Stimulated activated naive CD4-positive, alpha-beta T cell treated with Interleukin-2 at 50 U/mL for 16 hours (primary cell): ENCODE results near the gene PPARG.
"Not testable (repeated sequence)": the region's sequence is repeated elsewhere in the genome, so short reads cannot be mapped to it uniquely, and the experiment has no call there.

Experiments
- DNase-seq: peaks from one replicate; lab custom pipeline; 2025; lab: John Stamatoyannopoulos, UW

Gene PPARG

DNA sequence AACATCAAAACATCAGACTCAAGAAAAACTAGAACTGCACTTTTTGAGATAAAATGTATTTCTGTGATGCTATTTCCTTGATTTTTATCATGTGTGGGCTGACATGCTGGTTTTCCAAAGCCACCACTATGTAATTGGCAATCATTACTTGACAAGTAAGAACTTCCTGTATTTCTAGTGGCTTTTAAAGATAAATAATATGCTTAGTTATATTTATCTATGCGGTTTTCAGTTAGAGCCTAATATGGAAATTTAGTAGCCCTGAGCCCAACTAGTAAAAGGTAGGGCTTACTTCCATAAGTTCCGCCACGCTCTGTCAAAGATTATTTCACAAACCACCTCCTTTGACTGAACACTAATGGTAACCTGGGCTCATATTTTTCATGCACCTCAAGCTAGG, 91.6 kb downstream of the PPARG start:
- DNase-seq = no peak

DNA sequence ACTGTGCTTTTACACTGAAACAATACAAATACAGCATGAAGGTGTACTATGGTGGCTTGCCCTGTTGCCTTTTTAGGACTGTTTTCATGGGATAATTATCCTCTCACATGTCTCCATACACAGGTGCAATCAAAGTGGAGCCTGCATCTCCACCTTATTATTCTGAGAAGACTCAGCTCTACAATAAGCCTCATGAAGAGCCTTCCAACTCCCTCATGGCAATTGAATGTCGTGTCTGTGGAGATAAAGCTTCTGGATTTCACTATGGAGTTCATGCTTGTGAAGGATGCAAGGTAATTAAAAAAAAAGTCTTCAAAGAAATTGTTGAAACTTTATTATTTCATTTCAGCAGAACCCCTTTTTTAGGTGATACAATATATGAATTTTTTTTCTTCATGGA, 92.3 kb downstream of the PPARG start:
- DNase-seq = no peak

DNA sequence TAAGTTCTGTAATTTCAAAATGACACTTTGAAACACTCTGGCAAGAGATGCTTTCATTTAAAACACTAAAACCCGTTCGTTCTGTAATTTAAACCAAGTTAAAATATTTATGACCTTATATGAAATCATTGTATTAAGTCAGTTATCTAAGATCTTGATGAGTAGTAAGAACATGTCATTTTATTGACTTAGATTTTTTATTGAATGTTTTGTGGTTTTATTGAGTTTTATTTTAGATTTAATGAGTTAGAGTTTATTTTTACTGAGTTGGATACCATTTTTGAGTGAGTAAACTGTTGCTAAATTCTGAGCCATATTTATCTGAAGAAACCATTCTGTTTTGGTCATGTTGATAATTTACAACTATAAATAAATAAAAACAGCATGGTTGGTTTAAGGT, 94.3 kb downstream of the PPARG start:
- no peak for DNase-seq

DNA sequence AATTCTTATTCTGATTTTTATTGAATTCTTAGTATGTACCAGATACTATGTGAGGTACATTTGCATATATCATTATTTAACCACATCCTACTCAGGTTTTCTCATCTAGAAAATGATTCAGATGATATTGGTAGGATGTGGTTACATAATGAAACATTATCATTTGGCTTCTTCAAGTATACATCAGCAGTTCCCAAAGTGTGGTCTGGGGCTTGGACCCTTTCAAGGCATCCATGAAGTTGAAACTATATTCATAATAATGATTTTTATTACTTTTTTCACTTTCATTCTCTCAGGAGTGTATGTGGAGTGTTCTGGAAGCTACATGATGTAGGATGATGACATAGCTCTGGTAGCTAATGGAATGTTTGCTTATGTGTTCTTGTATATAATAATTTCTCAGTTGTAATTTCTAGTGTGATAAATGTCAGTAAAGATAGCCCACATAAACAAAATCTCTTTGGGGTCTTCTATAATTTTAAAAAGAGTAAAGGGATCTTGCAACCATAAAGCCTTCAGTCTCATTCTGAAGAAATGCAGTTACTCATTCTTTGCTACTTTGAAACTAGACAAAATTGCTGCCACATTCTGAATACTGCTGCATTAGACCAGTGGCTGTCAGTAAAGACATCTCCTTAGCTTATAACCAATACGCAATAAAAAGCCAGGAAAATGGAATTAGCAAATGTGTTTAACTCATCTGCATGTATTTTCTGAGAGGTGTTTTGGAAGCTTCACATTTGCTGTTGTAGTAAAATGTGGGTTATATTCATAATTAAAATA, 95.8 kb downstream of the PPARG start:
- DNase-seq = no peak

DNA sequence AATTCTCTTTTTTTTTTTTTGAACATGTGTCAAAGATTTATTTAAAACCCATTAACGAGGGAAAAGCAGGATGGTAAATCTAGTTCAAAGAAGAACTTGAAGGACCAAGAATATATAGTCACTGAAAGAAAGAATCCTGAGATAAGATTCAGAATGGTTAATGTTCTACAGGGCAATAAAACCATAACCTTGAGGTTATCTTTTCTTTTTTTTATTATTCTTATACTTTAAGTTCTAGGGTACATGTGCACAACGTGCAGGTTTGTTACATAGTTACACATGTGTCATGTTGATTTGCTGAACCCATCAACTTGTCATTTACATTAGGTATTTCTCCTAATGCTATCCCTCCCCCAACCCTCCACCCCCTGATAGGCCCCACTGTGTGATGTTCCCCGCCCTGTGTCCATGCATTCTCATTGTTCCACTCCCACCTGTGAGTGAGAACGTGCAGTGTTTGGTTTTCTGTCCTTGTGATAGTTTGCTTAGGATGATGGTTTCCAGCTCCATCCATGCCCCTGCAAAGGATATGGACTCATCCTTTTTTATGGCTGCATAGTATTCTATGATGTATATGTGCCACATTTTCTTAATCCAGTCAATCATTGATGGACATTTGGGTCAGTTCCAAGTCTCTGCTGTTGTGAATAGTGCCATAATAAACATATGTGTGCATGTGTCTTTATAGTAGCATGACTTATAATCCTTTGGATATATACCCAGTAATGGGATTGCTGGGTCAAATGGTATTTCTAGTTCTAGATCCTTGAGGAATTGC, 97.8 kb downstream of the PPARG start:
- DNase-seq = not testable (repeated sequence)

DNA sequence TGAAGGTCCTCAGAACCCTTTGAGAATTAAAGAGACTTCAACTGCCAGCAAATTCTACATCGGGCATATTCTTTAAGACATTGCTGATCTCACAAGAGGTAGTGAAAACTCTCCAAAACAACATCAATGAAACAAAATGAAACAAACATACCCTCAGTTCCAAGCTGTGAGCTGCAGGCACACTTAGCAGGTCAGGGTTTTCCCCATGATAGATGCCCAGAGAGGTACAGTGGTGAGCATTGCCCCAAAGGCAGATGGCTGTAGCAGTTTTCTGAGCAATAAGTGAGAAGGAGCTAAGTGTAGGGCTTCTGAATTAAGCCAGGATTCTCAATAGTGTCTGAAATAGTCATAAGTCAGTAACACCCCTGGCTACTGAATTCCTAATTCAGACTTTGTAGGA, 99.3 kb downstream of the PPARG start:
- DNase-seq = no peak

DNA sequence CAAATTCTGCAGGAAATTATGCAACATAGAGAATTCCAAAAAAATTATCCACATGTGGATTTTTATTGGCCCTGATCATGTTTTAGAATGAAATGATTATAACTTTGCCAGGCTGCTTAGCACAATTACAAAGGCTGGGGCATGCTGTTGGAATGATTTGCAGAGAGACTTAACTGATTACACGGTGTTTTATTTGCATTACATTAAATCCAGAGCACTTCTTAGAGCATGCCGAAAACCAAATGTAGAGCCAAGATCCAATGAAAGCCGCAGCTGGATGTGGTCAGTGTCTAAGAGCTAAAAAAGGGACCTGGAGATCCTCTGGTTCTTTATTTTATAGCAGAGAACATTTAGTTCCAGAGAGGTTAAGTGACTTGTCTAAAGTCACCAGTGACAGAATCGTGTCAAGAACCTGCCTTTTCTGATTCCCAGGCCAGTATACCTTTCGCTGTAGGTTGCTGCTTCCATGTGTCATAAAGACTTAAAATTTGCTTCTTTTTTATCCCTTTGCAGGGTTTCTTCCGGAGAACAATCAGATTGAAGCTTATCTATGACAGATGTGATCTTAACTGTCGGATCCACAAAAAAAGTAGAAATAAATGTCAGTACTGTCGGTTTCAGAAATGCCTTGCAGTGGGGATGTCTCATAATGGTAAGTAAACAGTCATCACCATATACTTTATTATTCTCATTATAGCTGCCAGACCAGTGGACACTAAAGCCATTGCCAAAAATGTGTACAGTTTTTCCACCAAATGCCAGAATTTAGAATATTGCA, 103.4 kb downstream of the PPARG start:
- no peak for DNase-seq

DNA sequence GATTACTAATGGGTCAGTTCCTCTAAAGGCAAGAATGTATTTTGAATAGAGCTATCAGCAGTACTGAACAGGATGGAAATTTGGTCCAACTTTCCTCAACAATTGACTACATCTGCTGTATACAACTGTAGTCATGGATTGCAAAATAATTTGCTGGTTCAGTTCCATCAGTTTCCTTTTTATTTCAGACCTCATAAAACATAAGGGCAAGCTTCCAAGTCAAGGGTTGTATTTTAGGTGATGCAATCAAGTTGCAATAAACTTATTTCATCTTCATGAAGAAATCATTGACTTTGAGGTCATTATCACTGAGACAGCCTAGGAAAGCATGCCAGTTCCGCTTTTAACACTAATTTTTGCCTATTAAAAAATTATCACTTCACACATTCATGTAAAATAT, 105.0 kb downstream of the PPARG start:
- DNase-seq = no peak

DNA sequence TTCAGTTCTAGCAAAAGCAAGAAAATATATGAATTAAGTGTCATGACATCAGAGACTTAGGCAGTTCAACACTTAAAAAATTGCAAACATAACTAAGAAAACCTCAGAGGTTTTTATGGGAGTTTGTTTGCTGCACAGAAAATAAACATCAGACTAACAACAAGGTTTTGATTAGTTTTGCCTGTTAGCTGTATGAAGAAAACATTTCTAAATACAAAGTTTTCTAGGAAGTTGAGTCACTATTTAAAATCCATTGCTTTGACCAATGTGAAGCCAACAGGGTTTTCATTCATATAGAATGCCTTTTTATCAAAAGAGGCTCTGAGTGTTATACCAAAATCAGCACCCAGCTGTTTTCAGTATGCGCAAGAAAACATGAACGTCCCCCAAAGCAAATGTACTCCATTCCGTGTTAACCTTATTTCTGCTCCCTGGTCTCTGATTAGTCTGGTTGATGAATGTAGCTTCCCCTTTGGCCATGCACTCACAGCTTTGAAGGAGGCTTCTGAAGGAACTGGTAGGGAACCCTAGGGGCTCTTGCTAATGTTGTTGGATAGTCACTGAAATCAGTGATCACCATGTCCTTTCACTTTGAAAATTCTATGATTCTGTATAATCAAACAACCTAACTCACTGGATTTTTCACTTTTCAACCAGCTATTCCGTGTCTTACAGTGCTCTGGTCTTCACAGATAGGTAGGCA, 105.8 kb downstream of the PPARG start:
- DNase-seq = no peak

DNA sequence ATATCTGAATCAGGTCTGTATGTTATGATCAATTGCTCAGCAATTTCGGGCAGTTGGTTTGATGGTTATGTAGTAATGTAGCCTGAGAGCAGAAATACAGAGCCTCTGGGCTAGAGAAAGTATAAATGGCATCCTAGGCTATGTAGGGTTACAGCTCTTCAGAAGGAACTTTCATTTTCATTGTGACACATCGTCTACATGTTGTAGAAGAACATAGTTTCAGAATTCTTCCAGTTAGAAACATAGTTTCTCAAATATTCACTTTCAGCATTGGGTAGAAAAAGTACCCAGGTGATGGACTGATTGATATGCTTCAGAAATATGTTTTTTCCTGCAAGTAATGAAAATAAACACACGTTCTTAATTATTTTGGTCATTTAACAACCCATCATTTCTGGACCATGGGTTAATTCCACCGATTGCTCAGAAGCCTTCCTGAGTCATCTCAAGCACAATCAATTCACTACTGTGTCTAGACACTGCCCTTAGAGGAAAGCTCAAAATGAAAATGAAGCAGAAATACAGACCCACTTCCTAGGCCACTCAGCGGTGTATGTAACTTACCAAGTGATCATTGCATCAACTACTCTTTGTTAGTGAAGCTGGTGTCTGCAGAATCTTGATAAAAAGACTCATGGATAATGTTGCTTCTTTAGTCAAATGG, 106.6 kb downstream of the PPARG start:
- DNase-seq = no peak

DNA sequence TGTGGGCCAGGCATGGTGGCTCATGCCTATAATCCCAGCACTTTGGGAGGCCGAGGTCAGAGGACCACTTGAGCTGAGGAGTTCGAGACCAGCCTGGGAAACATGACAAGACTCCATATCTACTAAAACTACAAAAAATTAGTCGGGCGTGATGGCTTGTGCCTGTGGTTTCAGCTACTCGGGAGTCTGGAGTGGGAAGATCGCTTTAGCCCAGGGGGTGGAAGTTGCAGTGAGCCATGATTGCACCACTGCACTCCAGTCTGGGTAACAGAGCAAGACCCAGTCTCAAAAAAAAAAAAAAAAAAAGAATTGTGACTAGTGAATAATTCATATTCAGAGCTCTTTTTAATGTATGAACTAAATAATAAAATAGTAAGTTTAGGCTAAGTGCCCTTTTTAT, 107.6 kb downstream of the PPARG start:
- no peak for DNase-seq

DNA sequence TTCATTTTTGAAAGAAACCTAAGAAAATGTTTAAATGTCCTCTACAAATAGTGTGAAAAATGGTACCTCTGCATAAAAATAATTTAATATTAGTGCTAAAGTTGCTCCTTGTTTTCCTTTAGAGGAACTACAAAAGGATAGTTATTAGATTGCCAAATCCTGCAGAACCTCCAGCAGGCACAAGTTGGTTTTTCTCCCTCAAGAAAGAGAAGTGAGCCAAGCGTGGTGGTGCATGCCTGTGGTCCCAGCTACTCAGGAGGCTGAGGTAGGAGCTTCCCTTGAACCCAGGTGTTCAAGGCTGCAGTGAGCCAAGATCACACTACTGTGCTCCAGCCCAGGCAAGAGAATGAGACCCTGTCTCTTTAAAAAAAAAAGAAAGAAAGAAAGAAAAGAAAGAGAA, 110.4 kb downstream of the PPARG start:
- no peak for DNase-seq

DNA sequence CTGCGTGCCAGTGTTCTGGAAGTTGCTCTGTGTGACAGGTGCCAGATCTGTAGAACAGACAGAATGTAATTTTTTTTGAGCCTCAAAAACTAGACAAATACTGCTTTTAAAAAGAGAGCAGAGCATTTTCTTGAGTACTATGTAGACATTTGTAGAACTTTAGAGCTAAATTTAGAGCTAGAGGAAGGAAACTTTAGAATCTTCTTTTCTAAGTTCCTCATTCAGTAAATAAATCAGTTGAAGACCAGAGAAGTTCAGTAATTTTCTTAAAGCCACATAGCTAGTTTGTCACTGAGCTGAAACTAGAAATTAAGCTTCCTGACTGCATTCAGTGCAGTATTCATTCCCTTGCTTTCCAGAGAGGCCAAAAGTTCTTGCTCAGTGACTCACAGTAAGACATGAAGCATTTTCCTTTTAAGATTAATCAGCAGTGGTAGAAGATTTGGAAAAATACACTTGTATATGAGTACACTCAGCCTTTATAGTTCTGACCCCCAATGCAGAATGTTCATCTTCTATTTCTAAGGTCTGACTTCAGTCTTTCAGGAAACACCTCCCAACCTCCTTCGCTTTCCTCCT, 111.8 kb downstream of the PPARG start:
- no peak for DNase-seq

DNA sequence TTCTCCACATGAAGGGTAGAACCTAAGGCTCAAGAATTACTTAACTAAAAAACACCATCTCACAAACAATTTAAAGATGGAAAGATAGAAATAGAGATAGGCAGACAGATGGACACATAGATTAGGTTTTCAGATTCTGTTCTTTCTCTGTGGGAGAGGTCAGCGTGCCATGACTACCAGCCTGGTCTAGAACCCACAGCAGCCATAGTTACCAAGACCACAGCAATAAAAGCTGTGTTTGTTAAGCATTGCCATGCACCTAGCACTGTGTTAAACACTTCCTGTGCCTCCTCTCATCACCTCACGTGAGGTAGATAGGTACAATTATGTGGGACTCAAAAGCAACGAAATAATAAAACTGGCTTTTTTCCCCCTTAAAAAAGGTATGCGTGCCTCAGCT, 112.3 kb downstream of the PPARG start:
- no peak for DNase-seq

DNA sequence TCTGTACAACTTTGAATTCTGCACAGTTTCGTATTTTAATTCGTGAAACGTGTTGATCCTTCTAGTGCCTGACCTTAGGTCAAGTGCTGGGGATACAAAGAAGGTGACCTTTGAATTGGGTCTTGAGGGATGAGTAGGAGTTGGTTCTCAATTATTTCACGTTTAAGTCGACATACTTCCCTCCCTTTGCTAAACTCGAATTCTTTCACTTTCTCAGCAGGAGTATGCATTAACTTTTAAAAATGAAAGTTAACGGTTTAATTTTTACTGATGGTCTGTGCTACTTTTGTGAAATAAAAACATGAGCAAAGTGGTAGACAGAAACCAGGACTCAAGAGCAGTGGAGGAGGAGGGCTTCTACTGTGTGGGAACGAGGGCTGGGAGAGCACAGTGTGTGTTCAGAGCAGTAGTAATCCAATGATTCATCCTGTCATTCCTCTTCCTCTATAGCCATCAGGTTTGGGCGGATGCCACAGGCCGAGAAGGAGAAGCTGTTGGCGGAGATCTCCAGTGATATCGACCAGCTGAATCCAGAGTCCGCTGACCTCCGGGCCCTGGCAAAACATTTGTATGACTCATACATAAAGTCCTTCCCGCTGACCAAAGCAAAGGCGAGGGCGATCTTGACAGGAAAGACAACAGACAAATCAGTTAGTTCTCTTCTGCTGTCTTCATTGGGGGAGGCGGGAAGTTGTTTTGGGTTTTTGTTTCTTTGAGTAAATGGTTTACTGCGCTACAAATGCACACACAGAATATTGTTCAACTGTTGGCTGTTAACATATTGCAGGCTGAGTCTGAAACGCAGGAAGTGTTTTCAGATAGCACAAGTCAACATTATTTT, 116.8 kb downstream of the PPARG start:
- DNase-seq = no peak

DNA sequence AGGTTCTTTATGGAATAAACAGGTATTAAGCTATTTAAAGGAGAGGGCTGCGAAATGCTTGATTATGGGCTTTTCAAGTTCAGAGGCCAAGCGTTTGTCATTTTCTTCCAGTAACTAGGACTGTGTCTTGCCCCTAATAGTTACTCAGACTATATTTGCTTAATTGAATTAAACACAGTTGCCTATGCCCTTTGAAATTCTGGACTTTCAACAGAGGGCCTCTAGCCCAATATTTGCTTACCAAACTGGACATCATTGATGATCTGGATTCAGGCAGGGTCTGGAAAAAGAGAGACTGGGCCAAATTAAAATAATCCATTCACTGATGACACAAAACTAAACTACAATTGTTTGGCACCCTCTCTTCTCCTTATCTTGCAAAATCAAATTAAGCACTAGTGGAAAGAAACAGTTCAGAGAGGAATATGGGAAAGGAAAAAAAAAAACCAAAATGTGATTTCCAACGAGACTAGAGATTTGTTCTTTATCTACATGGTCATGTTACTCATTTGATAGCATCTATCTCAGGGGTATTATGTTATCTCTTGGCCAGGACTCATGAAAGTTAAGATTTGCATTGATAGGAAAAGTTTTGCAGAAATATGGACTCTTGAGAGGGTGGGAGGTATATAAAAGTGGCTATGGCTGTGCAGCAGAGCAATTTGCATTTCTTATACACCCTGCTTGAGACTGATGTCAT, 120.3 kb downstream of the PPARG start:
- no peak for DNase-seq

DNA sequence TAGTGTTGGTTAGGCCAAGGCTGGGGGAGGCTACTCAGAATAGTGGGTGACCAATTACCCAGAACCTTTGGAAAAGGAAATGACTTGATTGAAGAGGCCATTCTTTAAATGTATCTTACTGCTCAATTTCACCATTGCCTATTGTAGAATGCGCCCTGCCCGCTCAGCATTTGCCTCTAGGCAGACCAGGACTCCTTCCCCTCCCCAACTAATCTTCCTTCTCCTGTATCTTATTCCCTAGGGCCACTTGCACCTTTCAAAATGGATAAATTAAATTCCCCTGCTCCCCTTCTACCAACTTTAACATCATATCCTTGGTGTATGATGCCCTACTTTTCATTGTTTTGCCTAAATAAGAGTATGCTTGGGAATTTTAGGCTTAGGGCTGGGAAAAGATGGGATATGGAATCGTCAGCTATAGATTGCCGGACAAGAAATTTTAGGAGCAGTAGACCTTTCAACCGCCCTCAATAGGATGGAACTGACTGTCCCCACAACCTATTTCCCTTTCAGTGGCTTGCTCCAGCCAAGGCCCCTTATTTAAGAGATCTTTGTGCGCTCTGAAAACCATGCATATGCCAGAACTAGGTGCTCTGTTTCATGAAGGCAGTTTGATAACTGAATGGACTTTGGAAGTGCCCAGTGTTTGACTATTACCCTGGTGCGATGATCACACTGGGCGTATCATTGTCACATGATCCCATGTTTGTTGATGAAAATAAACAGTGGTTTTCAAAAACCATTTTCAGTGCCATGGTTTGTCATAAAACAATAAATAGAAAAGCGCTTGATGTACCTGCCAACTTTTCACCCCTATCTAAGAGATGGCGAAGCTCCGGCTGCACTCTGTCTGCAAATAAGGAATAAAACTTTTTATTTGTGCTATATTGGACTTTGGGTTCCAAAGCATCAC, 121.1 kb downstream of the PPARG start:
- no peak for DNase-seq

DNA sequence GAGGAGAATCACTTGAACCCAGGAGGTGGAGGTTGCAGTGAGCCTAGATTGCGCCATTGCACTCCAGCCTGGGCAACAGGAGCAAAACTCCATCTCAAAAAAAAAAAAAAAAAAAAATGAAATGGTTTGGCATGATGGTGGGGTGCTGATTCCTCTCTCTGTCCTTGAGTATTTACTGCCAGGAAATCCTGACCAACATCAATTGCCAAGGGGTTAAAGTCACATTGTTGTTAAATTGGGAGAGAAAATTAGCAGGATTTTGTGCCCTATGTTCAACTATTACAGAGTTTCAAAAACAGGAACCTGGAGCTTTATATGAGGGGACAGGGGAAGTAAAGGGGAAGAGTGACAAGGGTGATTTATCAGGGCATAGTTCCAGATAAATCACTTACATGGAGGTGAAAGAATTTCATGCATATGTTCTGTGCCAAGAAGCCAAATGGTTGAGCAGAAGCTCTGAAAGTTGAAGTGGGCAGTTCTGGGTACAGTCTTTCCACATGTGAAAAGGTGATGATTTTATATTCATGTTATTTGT, 124.9 kb downstream of the PPARG start:
- no peak for DNase-seq
